Kidney (tissue), 14 donors: Measurements from ENCODE around the gene CDKL4. TPM values are rescaled to one million over a fixed set of nuclear protein-coding genes. Genes with fewer than 3 reads are reported as not detected.
"Not testable (repeated sequence)": the region's sequence is repeated elsewhere in the genome, so short reads cannot be mapped to it uniquely, and the experiment has no call there.

Experiments
- DNase-seq, 5 donors: peaks; one replicate each; pipeline ENCODE4 v3.0.0-alpha.2; 2013 to 2020
- FAIRE-seq: peaks from 2 replicates; lab custom pipeline; 2012; peaks lifted over from hg19 to GRCh38; lab: Jason Lieb, UNC
- H3K27ac ChIP-seq, 2 donors: one replicate each; pipeline ENCODE4 v1.7.0; 2013; ENCODE audit warnings: low read depth in 2 of 2, low read length in 2 of 2, inconsistent platforms in 1 of 2
- H3K27me3 ChIP-seq: one replicate; pipeline ENCODE4 v1.7.1; 2013; ENCODE audit warnings: low read length, inconsistent platforms; ENCODE audit not compliant: control insufficient read depth, insufficient read depth
- H3K36me3 ChIP-seq, 3 donors: one replicate each; pipeline versions ENCODE4 v1.7.0 to v1.7.1; 2013; ENCODE audit warnings: low read length in 3 of 3, control low read depth in 1 of 3, inconsistent platforms in 1 of 3; ENCODE audit not compliant: insufficient read depth in 3 of 3, control insufficient read depth in 2 of 3
- H3K4me1 ChIP-seq, 3 donors: one replicate each; pipeline versions ENCODE4 v1.7.0 to v1.7.1; 2013; ENCODE audit warnings: low read length in 3 of 3, inconsistent platforms in 1 of 3, low read depth in 1 of 3; ENCODE audit not compliant: control insufficient read depth in 2 of 3, insufficient read depth in 2 of 3
- H3K4me3 ChIP-seq, 3 donors: one replicate each; pipeline versions ENCODE4 v1.7.0 to v1.8.1; 2013; ENCODE audit warnings: low read length in 3 of 3, control low read depth in 1 of 3, inconsistent platforms in 1 of 3
- H3K9ac ChIP-seq, 3 donors: one replicate each; pipeline versions ENCODE4 v1.7.0 to v1.7.1; 2013; ENCODE audit warnings: low read length in 3 of 3, control low read depth in 1 of 3, inconsistent platforms in 1 of 3
- H3K9me3 ChIP-seq, 3 donors: one replicate each; pipeline versions ENCODE4 v1.7.0 to v1.7.1; 2013; ENCODE audit warnings: low read length in 3 of 3, control low read depth in 1 of 3, inconsistent platforms in 1 of 3; ENCODE audit not compliant: control insufficient read depth in 2 of 3, insufficient read depth in 1 of 3
- CTCF ChIP-seq: IDR thresholded peaks from 3 replicates; pipeline ENCODE4 v1.5.1; 2012; ENCODE audit warnings: mild to moderate bottlenecking, moderate library complexity, borderline replicate concordance; ENCODE audit not compliant: insufficient read depth; ENCODE audit errors: extremely low read depth
- intact Hi-C: fragments of 100-400 bp; cut with DNase I; formaldehyde crosslinking; loops from one replicate; pipeline ENCODE4 v1.11.1; 2022
- polyA plus RNA-seq: library from polyadenylated mRNA; stranded (reverse); fragments of 350-450 nt; fragmentation: Illumina TruSeq; extraction: RNeasy Lipid Tissue Mini Kit (QIAGEN cat#74804); gene quantifications from one replicate; pipeline ENCODE4 v1.2.3, GENCODE V29; 2014; ENCODE audit warnings: low read depth, low replicate concordance; ENCODE audit not compliant: insufficient read depth
- total RNA-seq: library from RNA; stranded (reverse); fragmentation: NEBNext Ultra II Directional; extraction: Animal tissue kit (Norgen Biotek cat#: 25700); gene quantifications from one replicate; pipeline ENCODE4 v1.2.1, GENCODE V29; 2021
- donor health status: control.
- donor health status: control.
- donor health status: control.
- donor health status: control.
- donor health status: control.
- donor health status: DM: yes; HTN: yes; CAD: no.
- donor health status: Normal renal cell carcinoma (clear cell type).

Gene CDKL4
- total and polyA plus RNA-seq, 2 donors from 2014 or later: 1.2 TPM; not detected in 1

- no peaks in the 10 kb centered on the region for H3K27me3 ChIP-seq
- intact Hi-C loops: no loop called here
- no peaks in the 10 kb centered on the region for H3K9me3 ChIP-seq
- TF ChIP-seq CTCF: no peak
- no peaks in the 10 kb centered on the region for H3K36me3 ChIP-seq
- FAIRE-seq: no peak
- no peak overlapping the region for H3K27ac ChIP-seq
- H3K4me1 ChIP-seq: no peaks in the 10 kb centered on the region
- H3K9ac ChIP-seq: no peak overlapping the region
- no peak for DNase-seq
- H3K4me3 ChIP-seq: no peak overlapping the region
Measured at GRCh38 chr2:39202639-39203369, 41.0 kb downstream of the CDKL4 start.

GRCh38 chr2:39197003-39197402 lies 46.8 kb downstream of the CDKL4 start:
- H3K4me1 ChIP-seq, H3K36me3 ChIP-seq, intact Hi-C loops, DNase-seq, H3K27ac ChIP-seq, H3K9ac ChIP-seq, H3K27me3 ChIP-seq, H3K4me3 ChIP-seq, H3K9me3 ChIP-seq: not testable (repeated sequence)
- peak; percentile 17 for FAIRE-seq

DNA sequence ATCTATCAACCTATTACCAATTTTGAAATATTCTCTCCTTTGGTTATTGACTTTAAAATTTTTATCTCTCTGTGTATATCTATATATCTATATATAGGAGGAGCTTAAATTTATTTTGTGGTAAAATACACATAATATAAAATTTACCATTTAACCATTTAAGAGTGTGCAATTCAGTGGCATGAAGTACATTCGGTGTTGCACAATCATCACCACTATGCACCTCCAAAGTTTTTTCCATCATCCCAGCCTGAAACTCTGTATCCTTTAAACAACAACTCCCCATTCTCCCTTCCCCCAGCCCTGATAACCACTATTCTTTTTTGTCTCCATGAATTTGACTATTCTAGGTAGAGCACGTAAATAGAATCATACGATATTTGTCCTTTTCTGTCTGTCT lies 49.1 kb downstream of the CDKL4 start:
- Histone ChIP-seq H3K4me3 (no peak overlapping the region), H3K9me3 (peaks cover 0 to 2% (median 0%) of the 10 kb centered on the region in 3 donors), H3K36me3 (no peaks in the 10 kb centered on the region), H3K9ac (no peak overlapping the region), H3K4me1 (no peaks in the 10 kb centered on the region), H3K27me3 (no peaks in the 10 kb centered on the region), H3K27ac (no peak overlapping the region)
- no peak for TF ChIP-seq CTCF
- intact Hi-C loops: no loop called here
- no peak for DNase-seq
- no peak for FAIRE-seq

- no peak for DNase-seq
- Histone ChIP-seq H3K9ac (no peak overlapping the region), H3K4me3 (no peak overlapping the region), H3K4me1 (no peaks in the 10 kb centered on the region), H3K36me3 (no peaks in the 10 kb centered on the region), H3K9me3 (no peaks in the 10 kb centered on the region), H3K27me3 (no peaks in the 10 kb centered on the region), H3K27ac (no peak overlapping the region)
- intact Hi-C loops: no loop called here
- no peak for TF ChIP-seq CTCF
- no peak for FAIRE-seq
Measured at GRCh38 chr2:39188960-39189494, 54.7 kb downstream of the CDKL4 start.
